ENCODE measurements around the gene SLC4A9.

GRCh38 chr5:140382866-140383265, 22.9 kb downstream of the SLC4A9 start:
- TF ChIP-seq CTCF (IDR thresholded peaks at IDR 0.05; ENCODE audit: extremely low read depth in 1 of 2, insufficient read depth in 1 of 2, low read depth in 1 of 2, low read length in 2 of 2) (no peak), EZH2 (IDR thresholded peaks at IDR 0.05; ENCODE audit: borderline replicate concordance, low read depth, low read length, severe bottlenecking) (no peak), FOS (IDR thresholded peaks at IDR 0.05; ENCODE audit: borderline replicate concordance, insufficient read depth, low read length) (no peak), JUN (IDR thresholded peaks at IDR 0.05; ENCODE audit: borderline replicate concordance, insufficient read depth, insufficient read length, low read depth) (no peak), POLR2A (IDR thresholded peaks at IDR 0.05; ENCODE audit: low read depth, low read length) (no peak), POLR2AphosphoS5 (IDR thresholded peaks at IDR 0.05; ENCODE audit: insufficient read depth, low read depth, low read length) (no peak), MYC (IDR thresholded peaks at IDR 0.05; ENCODE audit: low read depth, low read length) (no peak), MAX (IDR thresholded peaks at IDR 0.05; ENCODE audit: insufficient read depth, insufficient read length) (no peak), GATA2 (IDR thresholded peaks at IDR 0.05; ENCODE audit: insufficient read depth, insufficient read length, low read depth, low read length) (no peak)
